GM18526 (cell line): ENCODE measurements around the gene ACSL1.

Source experiments
- POLR2A ChIP-seq: IDR thresholded peaks from 3 replicates; pipeline ENCODE4 v1.6.1; 2011; ENCODE audit not compliant: insufficient read length; ENCODE audit errors: extremely low read depth

Gene ACSL1

DNA sequence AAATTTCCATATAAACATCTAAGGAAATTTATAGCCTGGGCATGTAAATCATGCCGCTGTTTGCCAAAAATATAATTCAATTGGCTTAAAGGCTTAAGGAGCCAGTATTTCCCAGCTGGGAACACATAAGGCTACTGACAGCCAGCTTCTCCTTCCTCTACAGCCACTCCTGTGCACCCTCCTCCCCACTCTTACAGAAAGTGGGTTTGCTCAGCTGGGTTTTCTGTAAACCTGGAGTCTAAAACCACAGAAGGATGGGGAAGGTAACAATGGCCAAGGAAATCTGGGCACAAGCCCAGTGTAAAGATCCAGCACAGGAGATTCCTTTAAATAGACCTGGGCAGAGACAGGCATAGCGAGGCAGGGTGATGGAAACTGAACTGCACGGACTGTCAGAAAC, 18.5 kb downstream of the ACSL1 start:
- no peak for TF ChIP-seq POLR2A

DNA sequence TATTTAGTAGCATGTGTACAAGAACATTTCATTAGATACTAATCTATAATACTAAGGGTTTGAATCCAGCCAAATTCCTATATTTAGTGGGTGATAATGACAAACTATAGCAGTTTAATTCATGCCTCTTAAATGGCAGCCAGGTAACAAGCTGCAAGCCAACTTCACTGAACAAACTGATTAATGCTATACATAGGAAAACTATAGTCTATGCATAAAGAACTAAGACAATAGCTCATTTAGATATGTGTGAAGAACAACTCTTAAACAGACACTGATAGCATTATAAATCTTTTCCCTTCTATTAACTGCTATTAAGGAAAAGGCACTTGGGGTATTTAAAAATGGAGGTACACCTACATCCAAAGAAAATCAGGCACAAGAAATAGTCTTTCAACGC, 19.1 kb downstream of the ACSL1 start:
- no peak for TF ChIP-seq POLR2A

DNA sequence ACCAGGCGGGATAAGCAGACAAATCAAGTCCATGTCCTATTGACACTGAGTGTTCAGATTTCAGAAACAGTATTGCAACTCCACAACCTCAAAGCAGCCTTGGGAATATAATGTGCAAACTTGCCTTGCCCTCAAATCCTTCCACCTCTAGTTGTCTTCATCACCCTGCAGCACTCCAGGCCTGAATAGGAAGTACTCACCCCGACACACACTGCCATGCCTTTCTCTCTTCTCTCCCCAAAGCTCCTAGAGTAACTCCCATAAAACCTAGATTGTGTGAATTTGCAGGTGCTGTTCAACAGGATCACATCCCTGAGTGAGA, 19.6 kb downstream of the ACSL1 start:
- no peak for TF ChIP-seq POLR2A

DNA sequence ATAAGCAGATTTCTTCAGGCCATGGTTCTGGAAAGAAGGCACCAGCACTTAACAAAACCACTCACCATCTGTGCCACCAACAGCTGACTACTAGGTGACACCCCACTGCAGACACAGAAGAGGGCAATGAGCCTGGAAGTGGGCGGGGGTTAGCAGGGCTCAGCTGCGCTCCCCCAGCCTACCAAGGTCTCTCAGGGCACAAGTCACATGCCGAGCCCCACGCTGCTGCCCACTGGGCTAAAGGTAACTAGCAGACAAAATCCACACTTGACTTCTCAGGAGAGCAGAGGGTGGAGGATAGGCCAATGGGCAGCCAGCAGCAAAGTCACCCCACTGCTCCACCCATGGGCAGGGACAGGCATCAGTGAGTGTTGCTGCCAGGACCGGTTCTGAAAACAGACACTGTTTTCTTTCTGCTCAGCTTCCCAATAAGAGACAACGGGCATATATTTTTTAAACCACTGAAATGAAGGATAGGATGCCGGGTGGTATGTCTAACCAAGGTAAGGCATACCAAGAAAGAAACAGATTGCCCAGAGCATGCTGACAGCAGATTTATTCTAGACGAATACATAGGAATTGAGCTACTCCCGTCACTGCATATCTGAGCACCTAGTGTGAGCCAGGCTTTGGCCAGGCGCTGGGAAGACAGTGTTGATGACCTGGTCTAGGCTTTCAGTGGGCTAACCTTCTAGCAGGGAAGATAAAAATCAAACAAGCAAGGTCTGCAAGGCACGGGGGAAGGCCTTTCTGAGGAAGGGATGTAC, 20.1 kb downstream of the ACSL1 start:
- no peak for TF ChIP-seq POLR2A

DNA sequence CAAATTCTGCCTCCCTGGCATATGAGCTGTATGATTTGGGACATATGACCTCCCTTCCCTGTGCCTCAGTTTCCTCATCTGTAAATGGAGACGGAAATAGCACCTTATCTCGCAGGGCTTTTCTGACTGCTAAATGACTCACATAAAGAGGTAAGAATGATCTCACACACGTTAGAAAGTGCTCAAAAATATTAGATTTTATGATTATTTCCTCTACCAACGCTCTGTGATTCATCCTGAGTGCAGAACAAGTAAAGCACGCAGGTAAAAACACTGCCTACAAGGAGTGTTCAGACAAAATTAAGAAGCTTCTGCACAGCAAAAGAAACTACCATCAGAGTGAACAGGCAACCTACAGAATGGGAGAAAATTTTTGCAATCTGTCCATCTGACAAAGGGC, 21.1 kb downstream of the ACSL1 start:
- TF ChIP-seq POLR2A = no peak

DNA sequence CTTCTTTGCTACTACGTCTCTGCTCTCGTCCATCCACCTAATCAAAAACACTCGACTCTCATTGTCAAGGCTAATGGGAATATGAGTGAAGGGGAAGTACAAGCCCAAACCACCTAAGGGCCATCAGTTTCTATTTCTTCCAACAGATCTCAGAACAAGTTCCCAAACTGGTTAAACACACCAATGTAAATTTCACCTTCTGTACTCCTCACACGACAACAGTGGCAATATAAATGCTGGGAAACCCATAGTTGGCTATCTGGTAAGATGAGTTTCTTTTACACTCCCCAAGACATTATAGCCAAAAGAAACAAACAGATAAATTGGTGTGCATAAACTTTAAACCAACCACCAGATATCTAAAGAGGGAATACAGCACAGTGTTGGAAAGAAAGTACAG, 21.9 kb downstream of the ACSL1 start:
- TF ChIP-seq POLR2A = no peak

DNA sequence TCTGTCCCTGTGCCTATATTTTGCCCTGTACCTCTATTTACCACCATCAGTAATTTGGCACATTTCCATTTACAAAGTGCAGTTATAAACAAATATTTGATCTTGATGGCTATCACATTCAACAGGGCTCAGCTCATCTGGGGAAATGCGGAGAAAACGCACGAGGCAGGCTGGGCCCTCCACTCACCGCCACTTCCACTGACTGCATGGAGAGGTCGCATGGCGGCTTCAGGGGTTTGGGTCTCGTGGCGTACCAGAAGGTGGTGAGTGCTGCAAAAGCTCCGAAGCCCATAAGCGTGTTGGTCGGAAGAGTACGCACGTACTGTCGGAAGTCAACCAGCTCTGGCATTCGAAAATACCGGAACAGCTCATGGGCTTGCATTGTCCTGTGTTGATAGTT, 22.6 kb downstream of the ACSL1 start:
- no peak for TF ChIP-seq POLR2A

DNA sequence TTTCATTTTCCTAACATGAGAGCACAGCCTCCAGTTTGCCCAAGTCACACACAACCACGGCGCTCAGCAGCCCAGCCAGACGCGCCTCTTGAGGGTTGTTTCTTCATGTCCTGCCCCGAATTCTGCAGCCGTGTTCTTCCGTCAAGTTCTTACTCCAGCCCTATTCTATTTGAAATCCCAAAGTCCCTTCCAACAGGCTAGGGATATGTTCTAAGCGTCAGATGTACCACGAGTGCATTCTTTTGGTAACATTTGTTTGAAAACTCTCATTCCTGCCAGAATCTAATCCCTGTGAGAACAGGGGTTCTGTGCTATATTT, 23.1 kb downstream of the ACSL1 start:
- no peak for TF ChIP-seq POLR2A

DNA sequence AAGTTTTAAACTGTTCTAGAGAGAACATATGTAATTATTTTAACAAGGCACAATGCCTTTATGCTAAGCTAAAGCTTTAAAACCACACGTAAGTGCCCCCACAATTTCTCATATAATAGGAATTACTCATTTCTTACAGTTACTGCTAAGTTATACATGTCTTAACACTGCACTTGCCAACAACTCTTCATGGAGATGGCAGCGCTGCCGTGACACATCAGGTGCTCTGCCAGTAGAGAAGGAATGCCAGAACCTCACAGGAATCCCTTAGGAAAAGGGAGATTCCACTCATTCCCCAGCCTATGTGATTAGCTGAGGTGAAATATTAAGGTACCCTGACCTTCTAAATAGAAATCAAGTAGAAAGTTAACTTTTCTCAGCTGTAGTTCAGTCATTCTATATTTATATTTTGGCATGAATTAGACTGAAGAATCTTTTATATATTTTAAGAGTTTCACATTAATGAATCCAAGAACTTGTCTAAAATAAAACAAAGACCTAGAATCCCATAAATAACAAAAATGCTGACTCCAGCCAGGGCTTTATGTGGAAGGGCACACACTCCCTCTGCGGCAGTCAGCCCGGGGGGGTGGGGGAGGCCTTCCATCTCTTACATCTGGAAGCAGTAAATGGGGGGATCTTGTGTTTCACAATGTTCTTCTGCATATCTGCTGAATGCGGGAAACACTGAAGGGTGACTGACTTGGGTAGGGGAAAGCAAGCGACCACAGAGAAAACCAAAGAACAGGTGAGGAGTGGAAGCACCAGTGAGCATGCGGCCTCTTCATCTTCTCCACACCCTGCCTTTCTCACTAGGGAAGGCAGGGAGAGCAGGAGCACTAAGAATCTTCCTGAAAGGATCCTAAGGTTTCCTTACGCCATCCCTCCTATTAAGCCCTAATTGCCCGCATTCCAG, 23.7 kb downstream of the ACSL1 start:
- TF ChIP-seq POLR2A = no peak

DNA sequence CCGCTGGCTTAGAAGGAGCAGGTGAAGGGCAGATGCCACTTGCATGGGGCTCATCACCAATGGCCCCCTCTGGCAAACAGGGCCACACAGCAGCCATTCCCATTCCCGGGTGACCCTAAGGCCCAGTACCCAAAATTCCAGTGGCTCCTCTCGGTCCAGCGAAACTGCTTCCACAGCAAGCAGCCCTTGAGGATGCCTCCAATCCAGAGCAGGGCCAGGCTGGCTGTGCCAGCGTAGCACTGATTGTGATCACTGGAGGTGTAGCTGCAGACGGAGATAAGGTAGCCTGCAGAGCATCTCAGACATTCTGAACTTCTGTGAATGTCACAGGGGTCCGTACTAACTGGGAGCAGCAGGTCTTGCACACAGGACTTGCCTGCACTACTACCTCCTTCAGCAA, 27.3 kb downstream of the ACSL1 start:
- TF ChIP-seq POLR2A = no peak

DNA sequence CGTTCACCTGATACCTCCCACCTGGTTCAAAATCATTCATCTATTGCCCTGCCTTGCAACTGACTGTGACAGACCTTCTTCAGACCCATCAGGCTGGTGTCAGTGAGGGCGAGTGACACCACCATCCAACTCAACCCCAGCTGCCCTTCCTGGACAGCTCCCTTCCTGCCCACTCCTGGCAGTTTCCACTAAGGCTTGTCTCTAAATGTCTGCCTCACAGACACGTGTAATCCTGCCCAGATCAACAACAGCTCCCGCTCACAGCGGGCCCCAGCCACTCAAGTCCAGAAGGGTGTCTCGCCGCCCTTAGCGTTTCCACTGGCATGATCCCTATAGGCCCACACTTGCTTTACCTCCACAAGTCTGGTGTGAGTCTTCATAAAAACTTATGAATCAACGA, 28.9 kb downstream of the ACSL1 start:
- TF ChIP-seq POLR2A = no peak

DNA sequence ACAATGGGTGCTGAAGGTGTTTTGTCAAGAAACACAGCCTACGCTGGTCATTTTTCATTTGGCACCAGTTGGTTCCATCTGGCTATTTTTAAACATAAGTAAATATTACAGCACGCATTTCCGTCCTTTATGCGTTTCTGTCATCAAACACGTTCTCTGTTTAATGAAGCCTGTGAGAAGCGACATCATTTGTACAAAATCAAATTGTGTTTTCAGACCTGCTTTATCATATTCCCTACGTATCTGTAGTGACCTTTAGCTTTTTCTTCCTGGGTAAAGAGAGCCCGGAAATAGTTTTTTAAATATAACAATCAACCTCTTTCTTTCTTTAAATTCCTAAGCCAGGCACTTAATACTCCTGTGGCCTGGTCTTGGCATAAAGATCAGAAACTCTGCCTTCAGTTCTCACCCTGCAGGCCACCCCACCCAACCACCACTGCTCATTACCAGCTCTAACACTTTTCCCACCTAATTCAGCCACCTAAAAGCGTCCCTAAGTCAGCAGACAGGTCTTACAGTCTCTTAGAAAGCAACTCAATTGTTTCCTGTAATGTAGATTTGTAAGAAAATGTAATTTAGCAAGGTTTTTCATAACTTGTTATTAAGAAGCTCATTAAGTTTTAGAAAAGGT, 30.4 kb downstream of the ACSL1 start:
- TF ChIP-seq POLR2A = no peak

DNA sequence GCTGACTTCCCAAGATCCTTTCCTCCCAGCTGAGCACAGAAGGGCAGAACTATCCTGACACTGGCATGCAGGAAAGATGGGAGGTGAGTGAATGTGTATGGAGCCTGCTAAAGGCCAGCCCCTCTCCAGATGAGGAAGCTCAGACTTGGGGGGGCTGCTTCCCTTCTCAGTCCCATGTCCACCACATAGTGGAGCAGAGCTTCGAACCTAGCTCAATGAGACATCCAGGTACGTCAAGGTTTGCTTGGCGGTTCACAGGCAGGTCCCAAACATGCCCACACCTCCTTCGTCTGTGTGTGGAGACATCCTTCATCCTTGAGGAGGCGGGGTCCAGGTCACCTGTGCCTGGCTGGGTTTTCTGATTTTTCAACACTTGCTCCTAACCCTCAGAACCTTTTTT, 31.3 kb downstream of the ACSL1 start:
- no peak for TF ChIP-seq POLR2A

DNA sequence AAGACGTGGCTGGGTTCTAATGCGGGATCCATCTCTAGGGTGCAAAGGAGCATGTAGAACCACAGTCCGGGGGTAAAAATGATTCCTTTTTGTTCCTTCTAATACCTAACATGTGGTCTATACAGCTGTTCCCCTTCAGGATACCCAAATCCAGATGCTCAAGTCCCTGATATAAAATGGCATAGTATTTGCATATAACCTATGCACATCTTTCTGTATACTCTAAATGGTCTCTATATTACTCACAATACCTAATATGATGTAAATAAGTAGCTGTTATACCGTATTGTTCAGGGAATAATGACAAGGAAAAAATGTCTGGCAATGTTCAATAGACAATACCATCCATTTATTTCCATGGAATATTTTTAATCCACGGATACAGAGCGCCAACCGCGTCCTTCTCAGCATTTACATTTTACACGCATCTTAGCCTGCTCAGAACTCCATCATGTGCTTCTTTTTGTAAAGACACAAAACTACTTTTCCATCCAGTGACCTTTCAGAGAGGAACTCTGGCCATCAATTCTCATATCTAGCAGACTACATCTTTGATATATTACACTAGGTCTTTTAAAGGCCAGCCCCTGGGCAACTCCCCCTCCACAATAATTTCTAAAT, 31.9 kb downstream of the ACSL1 start:
- no peak for TF ChIP-seq POLR2A

DNA sequence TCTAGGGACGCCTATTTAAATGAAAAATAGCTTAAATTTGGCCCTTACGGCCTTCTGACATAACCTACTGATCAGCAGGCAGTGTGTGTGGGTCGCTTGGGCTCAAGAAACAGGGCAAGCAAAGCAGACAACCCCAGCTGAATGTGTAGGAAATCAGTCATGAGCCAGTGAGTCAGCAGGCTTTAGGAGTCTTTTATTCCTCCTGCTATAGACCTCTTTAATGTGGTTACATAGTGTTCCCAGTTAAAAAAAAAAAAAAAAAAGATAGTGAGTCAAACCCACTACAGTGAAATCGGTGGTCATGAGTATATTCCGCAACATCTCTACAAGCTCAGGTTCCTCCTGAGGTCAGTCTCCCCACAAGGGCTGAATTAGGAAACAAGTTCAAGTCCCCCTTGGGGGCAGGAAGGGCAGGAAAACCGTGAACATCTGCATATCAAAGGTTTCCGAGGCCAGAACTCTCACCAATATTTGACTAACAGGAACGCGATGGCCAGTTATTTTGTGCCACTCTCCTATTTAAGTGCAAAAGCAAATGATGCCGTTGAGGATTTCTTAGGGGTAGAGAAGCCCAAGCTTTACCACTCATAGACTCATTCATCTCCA, 32.7 kb downstream of the ACSL1 start:
- TF ChIP-seq POLR2A = no peak
